HG02623 (cell line): ENCODE measurements around the gene DMXL1.
"Not testable (repeated sequence)": the region's sequence is repeated elsewhere in the genome, so short reads cannot be mapped to it uniquely, and the experiment has no call there.

Source experiments
- ATAC-seq: cut with Tn5 transposase; IDR thresholded peaks from one replicate; pipeline ENCODE4 v1.9.1; 2021; ENCODE audit warnings: moderate library complexity; ENCODE audit not compliant: unreplicated experiment

Gene DMXL1

DNA sequence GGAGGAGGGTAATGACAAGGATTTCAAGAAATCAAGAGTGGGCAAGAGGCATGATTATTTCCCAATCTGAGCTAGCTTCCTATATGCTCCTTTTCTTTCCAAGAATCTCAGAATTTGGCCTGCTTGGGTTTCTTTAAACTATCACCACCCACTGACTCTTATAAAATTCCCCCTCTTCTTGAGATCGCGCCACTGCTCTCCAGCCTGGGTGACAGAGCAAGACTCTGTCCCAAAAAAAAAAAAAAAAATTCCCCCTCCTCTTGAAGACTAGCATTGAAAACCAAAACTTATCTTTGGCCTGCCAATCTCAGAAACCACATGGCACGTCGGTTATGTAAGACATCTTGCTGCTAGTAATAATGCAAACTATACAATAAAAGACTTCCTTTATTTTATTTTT is 3.4 kb upstream of the DMXL1 start:
- no peak for ATAC-seq

DNA sequence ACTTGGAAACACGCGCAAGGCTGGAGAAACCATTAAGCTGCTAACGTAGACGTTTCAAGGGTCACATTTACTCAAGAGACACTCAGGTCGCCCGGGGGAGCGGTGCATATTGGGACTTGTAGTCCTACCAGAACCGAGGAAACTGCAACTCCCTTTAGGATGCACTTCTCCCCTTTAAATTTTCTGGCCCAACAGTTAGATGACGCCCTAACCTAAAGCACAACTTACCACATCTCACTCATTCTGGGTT is 384 bp upstream of the DMXL1 start:
- ATAC-seq = peak; percentile 47

DNA sequence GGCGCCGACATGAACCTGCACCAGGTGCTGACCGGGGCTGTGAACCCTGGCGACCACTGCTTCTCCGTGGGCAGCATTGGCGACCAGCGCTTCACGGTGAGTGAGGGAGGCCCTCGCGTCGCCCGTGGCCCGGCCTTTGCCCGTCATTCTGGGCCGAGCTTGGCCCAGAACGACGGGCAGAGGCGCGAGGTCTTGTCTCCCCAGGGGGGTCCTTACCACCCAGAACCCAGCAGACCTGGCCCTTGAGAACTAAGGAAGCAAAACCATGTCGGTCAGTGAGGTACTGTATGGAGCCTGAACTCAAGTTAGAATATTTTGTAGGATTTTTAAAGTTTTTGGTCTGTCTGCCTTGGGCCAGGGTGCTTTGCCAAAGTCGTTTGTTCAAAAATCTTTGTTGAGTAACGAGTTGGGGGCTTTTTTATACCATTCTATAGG is 691 bp downstream of the DMXL1 start:
- no peak for ATAC-seq

DNA sequence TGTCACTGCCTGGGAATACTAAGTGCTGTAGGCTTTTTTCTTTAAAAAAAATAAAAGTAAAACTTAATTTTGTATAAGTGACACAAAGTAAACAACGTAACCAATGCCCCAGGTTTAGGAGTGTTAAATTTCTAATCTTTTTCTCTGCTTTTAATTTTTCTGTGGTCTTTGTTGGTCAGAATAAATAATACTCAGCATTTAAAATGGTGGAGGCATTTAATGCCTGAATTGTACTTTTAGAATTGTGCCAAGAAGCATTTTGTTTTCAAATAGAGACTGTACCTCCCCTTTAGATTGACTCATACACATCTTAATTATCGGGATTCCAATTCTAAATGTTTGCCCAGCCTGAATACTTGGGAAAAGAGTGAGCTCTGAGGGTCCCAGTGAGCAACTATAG is 1.6 kb downstream of the DMXL1 start:
- no peak for ATAC-seq

DNA sequence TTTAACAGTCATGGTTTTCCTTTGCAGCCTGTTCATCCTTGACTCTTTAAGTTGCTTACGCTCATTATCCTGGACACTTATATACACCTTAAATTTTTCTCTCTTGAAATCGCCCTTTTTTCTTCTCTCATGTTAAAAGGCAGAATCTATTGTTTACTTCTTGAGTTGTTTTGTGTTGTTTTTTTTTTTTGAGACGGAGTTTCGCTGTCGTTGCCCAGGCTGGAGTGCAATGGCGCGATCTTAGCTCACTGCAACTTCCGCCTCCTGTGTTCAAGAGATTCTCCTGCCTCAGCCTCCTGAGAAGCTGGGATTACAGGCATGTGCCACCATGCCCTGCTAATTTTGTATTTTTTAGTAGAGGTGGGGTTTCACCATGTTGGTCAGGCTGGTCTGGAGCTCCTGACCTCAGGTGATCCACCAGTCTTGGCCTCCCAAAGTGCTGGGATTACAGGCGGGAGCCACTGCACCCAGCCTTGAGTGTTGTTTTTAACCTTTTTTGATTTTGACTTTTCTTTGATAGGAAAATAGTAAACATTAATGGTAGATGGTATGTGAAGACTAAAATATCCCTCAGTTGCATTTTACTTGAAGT is 3.0 kb downstream of the DMXL1 start:
- not testable (repeated sequence) for ATAC-seq

DNA sequence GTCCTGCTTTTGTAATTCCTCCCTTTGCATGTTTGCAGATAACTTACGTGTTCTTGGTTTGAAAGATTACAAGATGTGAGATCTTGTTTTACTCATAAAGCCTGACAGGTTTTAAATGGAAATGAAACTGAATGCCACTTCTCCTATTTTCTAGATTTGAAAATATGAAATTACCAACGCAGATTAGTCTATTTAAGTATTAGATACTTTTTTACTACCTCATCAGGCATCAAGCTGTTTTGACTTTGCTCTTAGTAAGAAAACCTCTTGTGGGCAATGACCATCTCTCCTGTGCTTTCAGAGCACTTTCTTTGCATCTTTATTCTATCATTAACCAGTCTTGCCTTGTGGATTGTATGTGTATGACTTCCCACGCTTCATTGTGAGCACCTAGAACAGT is 3.5 kb downstream of the DMXL1 start:
- ATAC-seq = peak; percentile 20

DNA sequence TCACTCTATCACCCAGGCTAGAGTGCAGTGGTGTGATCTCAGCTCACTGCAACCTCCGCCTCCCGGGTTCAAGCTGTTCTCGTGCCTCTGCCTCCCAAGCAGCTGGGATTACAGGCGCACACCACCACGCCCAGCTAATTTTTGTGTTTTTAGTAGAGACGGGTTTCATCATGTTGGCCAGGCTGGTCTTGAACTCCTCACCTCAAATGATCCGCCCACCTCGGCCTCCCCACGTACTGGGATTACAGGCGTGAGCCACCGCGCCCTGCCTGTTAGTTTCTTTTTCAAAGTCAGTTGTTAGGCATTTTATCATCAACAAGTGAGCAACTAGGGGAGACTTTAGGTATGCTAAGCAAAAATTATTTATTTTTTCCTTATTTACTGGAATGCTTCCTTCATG is 4.4 kb downstream of the DMXL1 start:
- ATAC-seq = not testable (repeated sequence)

DNA sequence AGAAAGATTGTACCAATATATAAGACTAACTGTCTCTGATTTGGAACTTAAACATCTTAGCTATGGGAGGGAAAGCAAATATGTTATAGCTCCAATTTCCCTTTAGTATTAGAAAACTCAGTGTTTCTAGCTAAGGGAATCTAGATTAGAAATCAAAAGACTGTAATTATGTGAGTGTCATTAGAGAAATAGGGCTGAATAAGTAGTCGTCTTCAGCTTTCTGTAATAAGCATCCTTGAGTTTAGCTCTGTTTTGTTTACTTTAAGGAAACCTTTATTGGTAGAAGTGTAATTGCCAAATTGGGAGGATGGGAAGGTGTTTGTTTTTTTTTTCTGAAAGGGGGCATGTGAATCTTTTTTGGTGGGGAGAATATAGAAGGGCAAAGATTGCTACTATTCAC is 5.2 kb downstream of the DMXL1 start:
- no peak for ATAC-seq

DNA sequence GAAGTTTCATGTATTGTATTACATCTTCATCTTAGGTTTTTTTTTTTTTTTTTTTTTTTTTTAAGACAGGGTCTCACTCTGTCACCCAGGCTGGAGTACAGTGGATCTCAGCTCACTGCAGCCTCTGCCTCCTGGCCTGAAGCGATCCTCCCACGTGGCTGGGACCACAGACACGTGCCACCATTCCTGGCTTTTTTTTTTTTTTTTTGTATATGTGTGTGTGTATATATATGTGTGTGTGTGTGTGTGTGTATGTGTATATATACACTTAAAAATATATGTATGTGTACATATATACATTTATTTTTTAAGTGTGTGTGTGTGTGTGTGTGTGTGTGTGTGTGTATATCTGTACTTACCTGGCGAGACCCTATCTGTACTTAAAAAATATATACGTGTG is 6.6 kb downstream of the DMXL1 start:
- no peak for ATAC-seq

DNA sequence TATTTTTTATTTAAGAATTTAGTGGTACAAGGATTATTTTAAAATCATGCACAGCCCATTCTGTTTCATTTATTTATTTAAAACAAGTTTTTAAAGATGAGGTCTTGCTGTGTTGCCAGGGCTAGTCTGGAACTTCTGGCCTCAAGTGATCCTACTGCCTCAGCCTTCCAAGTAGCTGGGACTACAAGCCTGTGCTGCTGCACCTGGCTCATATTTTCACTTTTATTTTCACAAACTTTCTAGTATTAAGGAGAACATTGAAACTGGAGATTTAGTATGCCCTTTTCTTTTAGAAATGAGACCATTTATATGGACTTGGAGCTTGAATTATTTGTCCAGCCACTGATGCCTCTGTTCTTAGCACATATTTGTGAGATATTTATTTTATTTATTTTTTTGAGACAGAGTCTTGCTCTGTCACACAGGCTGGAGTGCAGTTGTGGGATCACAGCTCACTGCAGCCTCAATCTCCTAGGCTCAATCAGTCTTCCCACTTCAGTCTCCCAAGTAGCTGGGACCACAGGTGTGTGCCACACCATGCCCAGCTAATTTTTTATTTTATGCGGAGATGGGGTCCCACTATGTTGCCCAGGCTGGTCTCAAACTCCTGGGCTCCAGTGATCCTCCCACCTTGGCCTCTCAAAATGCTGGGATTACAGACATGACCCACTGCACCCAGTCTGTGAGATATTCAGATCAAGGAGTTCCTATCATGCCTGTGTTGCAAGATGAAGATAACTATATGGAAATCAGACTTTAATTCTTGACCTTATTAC is 7.4 kb downstream of the DMXL1 start:
- no peak for ATAC-seq

DNA sequence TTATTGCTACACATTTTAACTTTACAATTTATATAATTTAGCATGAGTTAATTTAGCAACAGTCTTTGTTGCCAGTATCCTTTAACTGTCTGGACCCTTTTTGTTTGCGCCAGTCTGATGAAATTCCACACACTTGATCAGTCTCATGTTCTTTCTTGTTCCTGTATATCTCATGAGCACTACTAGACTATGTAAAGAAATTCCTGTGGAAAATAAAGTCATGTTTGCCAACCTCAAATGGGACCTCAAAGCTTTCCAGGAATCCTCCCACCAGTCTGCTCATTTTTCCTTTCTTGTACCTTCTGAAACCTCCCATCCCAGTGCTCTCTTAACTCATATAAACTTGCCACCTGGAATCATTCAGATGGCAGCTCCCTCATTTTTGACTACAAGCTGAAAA is 8.0 kb downstream of the DMXL1 start:
- ATAC-seq = no peak

DNA sequence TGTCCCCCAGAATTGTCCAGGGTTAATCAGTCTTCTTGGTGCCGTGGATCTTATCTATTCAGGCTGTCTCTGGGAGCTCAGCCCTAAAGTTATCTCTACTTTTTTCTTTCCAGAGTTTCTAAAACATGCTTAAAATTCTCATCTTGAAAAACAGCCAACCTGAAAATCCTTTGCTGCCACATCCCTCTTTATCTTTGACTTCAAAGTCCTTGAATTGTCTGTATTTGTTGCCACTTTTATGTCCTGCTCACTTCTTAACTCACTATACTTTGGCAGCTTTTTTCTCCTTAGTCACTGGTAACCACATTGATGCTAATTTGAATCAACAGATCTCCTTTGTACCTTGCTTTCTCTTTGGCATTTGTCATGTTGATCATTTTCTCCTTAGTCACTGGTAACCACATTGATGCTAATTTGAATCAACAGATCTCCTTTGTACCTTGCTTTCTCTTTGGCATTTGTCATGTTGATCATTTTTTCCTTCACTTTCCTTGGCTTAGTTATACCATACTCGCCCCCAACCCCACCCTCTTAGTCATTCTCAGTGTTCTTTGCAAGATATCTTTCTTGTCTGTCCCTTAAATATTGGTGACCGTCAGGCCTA is 8.5 kb downstream of the DMXL1 start:
- peak; percentile 28 for ATAC-seq

DNA sequence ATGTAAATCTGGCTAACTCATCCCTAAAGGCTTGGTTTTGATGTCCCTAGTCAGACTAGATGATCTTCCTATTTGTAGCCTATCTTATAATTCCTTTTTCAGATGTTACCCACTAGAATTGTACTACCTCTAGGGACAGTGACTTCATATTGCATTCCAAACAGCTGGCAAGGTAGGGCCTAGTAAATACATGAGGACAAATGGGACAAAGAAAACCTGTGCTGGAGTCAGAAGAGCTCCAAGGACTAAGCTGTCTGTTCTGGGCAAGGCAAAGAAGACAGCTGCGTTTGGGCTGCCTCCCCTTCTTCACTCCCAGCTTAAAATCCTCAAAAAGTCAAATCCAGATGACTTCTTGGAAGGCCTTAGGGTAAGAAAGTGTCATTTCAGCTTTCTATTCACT is 10.0 kb downstream of the DMXL1 start:
- ATAC-seq = no peak

DNA sequence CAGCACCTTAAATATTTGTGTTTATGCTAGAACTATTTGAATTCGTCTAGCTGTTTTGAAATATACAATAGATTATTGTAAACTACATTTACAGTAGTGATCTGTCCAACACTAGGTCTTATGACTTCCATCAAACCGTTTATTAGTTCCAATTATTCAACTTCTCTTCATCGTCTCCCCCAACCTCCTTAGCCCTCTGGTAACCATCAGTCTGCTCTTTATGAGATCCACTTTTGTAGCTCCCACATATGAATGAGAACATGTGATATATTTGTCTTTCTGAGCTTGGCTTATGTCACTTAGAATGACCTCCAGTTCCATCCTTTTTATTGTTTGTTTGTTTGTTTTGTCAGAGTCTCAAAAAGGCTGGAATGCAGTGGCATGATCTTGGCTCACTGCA is 11.8 kb downstream of the DMXL1 start:
- ATAC-seq = no peak

DNA sequence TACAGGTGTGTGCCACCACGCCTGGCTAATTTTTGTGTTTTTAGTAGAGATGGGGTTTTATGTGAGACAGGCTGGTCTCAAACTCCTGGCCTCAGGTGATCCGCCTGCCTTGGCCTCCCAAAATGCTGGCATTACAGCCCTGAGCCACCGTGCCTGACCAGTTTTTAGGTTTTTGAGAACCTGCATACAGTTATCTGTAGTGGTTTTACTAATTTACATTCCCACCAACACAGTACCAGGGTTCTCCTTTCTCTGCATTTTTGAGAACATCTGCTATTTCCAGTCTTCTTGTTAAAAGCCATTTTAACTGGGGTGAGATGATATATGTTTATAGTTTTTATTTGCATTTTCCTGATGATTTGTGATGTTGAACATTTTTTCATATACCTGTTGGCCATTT is 12.8 kb downstream of the DMXL1 start:
- peak; percentile 67 for ATAC-seq

DNA sequence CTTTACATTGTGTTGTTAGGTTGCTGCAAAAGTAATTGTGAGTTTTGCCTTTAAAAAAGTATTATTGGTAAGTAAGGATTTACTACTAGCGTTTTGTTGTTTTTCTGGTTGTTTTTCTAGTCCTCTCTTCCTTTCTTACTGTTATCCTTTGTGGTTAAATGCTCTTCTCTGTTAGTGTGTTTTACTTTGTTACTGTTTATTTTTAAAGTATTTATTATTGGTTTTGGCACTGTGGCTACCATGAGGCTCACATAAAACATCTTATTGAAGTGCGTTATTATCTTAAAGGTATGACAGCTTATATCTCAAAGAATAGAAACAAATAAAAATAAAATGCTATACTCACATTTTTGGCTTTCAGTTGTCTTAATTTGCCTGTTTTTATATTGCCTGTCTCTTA is 17.6 kb downstream of the DMXL1 start:
- ATAC-seq = no peak

DNA sequence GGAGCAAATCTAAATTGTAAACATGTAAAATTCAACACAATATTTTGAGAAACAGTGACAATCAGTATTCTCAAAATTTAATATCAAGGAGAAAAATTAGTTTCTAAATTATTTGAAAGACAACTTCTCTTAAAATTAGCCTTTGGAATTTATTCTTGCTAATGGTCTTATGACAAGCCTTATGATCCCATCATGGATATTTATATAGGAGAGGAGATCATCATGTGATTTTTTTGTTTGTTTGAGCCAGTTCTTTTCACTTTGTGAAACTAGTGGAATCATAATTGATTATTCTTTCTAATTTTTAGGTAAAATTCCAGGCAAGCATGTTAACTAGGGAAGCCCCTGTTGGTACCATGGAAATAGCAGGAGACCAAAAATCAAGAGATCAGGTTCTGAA is 24.7 kb downstream of the DMXL1 start:
- no peak for ATAC-seq

DNA sequence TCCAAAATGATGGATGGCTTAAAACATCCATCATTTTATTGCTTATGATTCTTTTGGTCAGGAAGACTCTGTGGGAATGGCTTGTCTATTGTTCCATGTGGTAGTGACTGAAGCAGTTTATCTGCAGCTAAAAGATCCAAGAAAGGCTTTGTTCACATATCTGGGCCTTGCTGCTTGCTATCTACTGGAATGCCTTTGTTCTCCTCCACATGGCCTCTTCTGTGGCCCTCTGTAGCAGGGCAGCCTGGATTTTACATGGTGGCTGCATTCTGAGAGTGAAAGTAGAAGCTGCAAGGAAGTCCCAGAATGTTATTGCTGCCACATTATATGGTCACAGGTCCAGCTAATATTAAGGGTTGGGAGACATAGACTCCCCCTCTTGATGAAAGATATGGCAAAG is 35.1 kb downstream of the DMXL1 start:
- ATAC-seq = no peak

DNA sequence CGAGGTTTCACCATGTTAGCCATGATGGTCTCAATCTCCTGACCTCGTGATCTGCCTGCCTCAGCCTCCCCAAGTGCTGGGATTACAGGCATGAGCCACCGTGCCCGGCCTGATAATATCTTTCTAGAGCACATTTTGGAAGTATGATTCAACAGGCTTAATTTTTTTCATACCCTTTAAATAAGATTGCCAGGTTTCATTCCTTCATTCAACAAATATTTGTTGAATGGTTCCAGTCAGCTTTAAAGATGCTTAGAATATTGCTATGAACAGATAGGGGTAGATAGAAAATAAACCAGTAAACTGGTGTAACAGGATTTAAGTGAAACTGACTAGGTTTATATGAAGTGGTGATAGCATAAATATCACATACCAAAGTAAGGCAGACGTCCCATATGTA is 41.3 kb downstream of the DMXL1 start:
- ATAC-seq = no peak

DNA sequence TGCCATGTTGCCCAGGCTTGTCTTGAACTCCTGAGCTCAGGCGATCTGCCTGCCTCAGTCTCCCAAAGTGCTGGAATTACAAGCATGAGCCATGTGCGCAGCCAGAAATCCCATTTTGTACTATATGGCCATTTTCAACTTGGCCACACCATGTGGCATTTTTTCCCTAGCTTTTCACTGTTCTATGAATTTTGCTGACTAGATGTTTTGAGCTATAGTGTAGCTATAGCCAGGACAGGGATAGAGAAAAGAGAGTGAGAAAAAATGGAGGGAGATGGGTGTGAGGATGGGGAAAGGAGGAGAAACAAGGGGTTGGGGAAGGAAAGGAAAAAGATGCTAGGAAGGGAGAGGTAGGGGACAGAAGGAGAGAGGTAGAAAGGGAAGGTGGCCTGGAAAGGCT is 46.4 kb downstream of the DMXL1 start:
- ATAC-seq = no peak

DNA sequence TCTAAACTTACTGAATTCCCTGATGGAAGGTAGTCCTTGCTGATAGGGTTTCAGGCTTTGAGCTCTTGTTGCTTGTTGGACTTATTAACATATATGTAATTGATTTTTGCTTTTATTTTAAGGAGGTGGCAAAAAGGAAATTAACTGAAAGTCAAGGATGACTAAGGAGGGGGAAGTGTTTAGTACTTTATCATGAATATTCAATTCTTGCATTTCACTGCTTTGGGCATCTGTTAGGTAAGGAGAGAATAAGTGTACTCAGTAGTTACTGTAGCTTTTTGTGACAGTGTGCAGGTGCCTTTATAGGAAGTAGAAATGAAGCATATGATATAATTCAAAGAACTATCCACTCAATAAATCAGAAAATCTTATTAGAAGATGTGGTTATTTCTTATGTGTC is 47.1 kb downstream of the DMXL1 start:
- no peak for ATAC-seq

DNA sequence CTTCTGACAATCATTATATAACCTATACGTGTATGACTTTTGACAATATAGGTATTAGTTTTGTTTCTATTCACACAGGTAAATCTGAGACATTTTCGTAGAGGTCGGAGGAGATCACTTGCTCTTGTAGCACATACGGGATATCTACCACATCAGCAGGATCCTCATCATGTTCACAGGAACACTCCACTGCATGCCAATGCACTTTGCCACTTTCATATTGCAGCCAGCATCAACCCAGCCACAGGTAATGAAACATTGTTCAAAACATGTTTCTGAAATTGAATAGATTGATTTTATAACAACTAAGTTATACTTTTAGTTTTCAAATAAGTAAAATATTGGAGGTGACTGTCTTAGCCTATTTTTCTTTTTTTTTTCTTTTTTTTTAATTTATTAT is 50.0 kb downstream of the DMXL1 start:
- ATAC-seq = no peak

DNA sequence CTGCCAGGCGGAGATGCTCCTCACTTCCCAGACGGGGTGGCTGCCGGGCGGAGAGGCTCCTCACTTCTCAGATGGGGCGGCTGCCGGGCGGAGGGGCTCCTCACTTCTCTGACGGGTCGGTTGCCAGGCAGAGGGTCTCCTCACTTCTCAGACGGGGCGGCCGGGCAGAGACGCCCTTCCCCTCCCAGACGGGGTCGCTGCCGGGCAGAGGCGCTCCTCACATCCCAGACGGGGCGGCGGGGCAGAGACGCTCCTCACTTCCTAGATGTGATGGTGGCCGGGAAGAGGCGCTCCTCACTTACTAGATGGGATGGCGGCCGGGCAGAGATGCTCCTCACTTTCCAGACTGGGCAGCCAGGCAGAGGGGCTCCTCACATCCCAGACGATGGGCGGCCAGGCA is 51.6 kb downstream of the DMXL1 start:
- ATAC-seq = not testable (repeated sequence)
